Activated naive CD8-positive, alpha-beta T cell (primary cell): ENCODE measurements around the gene WDR70.

Experiments
- H3K27ac Mint-ChIP-seq: one replicate; pipeline ENCODE4 v1.8.0; 2021; ENCODE audit warnings: mixed read lengths
- H3K27me3 Mint-ChIP-seq: one replicate; pipeline ENCODE4 v1.8.0; 2021; ENCODE audit warnings: mixed read lengths
- H3K36me3 Mint-ChIP-seq: one replicate; pipeline ENCODE4 v1.8.0; 2021; ENCODE audit warnings: mixed read lengths
- H3K4me1 Mint-ChIP-seq: one replicate; pipeline ENCODE4 v1.8.0; 2021; ENCODE audit warnings: low read depth, mixed read lengths
- H3K4me3 Mint-ChIP-seq: one replicate; pipeline ENCODE4 v1.8.0; 2021; ENCODE audit warnings: mild to moderate bottlenecking, mixed read lengths
- H3K9me3 Mint-ChIP-seq: one replicate; pipeline ENCODE4 v1.8.0; 2021; ENCODE audit warnings: low read depth, mixed read lengths

The WDR70 gene

GRCh38 chr5:37519304-37519703 lies 140.2 kb downstream of the WDR70 start:
- no peaks in the 10 kb centered on the region for H3K9me3 Mint-ChIP-seq
- H3K27ac Mint-ChIP-seq = no peak overlapping the region
- H3K27me3 Mint-ChIP-seq = no peaks in the 10 kb centered on the region
- no peak overlapping the region for H3K4me3 Mint-ChIP-seq
- no peaks in the 10 kb centered on the region for H3K4me1 Mint-ChIP-seq
- H3K36me3 Mint-ChIP-seq = peaks cover 26% of the 10 kb centered on the region

GRCh38 chr5:37519807-37520206 lies 140.7 kb downstream of the WDR70 start:
- H3K9me3 Mint-ChIP-seq = no peaks in the 10 kb centered on the region
- H3K4me1 Mint-ChIP-seq = no peaks in the 10 kb centered on the region
- H3K27ac Mint-ChIP-seq = no peak overlapping the region
- no peaks in the 10 kb centered on the region for H3K27me3 Mint-ChIP-seq
- H3K4me3 Mint-ChIP-seq = no peak overlapping the region
- H3K36me3 Mint-ChIP-seq = peaks cover 26% of the 10 kb centered on the region

- Mint-ChIP-seq H3K27ac (no peak overlapping the region), H3K4me3 (no peak overlapping the region), H3K4me1 (no peaks in the 10 kb centered on the region), H3K9me3 (peaks cover 6% of the 10 kb centered on the region), H3K36me3 (peaks cover 17% of the 10 kb centered on the region), H3K27me3 (no peaks in the 10 kb centered on the region)
These were observed 141.7 kb downstream of the WDR70 start for GRCh38 chr5:37520811-37521210.

GRCh38 chr5:37532976-37533740 lies 154.0 kb downstream of the WDR70 start:
- no peaks in the 10 kb centered on the region for H3K4me1 Mint-ChIP-seq
- H3K4me3 Mint-ChIP-seq = no peak overlapping the region
- H3K9me3 Mint-ChIP-seq = peaks cover 14% of the 10 kb centered on the region
- H3K27me3 Mint-ChIP-seq = no peaks in the 10 kb centered on the region
- peaks cover 44% of the 10 kb centered on the region for H3K36me3 Mint-ChIP-seq
- H3K27ac Mint-ChIP-seq = no peak overlapping the region

- peaks cover 47% of the 10 kb centered on the region for H3K36me3 Mint-ChIP-seq
These were observed 154.7 kb downstream of the WDR70 start for GRCh38 chr5:37533851-37534250.

GRCh38 chr5:37539459-37539858 lies 160.3 kb downstream of the WDR70 start:
- no peak overlapping the region for H3K4me3 Mint-ChIP-seq
- no peaks in the 10 kb centered on the region for H3K4me1 Mint-ChIP-seq
- H3K9me3 Mint-ChIP-seq = no peaks in the 10 kb centered on the region
- no peak overlapping the region for H3K27ac Mint-ChIP-seq
- H3K27me3 Mint-ChIP-seq = no peaks in the 10 kb centered on the region
- H3K36me3 Mint-ChIP-seq = peaks cover 34% of the 10 kb centered on the region

More at GRCh38 chr5:37533851-37534250, 154.7 kb downstream of the WDR70 start:
- no peaks in the 10 kb centered on the region for H3K4me1 Mint-ChIP-seq
- H3K27ac Mint-ChIP-seq = no peak overlapping the region
- H3K9me3 Mint-ChIP-seq = peaks cover 14% of the 10 kb centered on the region
- H3K27me3 Mint-ChIP-seq = no peaks in the 10 kb centered on the region
- no peak overlapping the region for H3K4me3 Mint-ChIP-seq

GRCh38 chr5:37543216-37543615 lies 164.1 kb downstream of the WDR70 start:
- H3K36me3 Mint-ChIP-seq = peaks cover 25% of the 10 kb centered on the region
- H3K4me3 Mint-ChIP-seq = no peak overlapping the region
- no peaks in the 10 kb centered on the region for H3K27me3 Mint-ChIP-seq
- no peak overlapping the region for H3K27ac Mint-ChIP-seq
- no peaks in the 10 kb centered on the region for H3K9me3 Mint-ChIP-seq
- H3K4me1 Mint-ChIP-seq = no peaks in the 10 kb centered on the region

- Mint-ChIP-seq H3K27ac (no peak overlapping the region), H3K9me3 (no peaks in the 10 kb centered on the region), H3K4me3 (no peak overlapping the region), H3K27me3 (no peaks in the 10 kb centered on the region), H3K36me3 (peaks cover 28% of the 10 kb centered on the region), H3K4me1 (peaks cover 13% of the 10 kb centered on the region)
These were observed 170.3 kb downstream of the WDR70 start for GRCh38 chr5:37549411-37549810.

- peaks cover 26% of the 10 kb centered on the region for H3K36me3 Mint-ChIP-seq
These were observed 173.0 kb downstream of the WDR70 start for GRCh38 chr5:37552161-37552560.

GRCh38 chr5:37552770-37553719 lies 173.9 kb downstream of the WDR70 start:
- Mint-ChIP-seq H3K9me3 (no peaks in the 10 kb centered on the region), H3K4me3 (no peak overlapping the region), H3K27ac (no peak overlapping the region), H3K4me1 (peaks cover 18% of the 10 kb centered on the region), H3K27me3 (no peaks in the 10 kb centered on the region), H3K36me3 (peaks cover 30% of the 10 kb centered on the region)

More at GRCh38 chr5:37552161-37552560, 173.0 kb downstream of the WDR70 start:
- no peaks in the 10 kb centered on the region for H3K27me3 Mint-ChIP-seq
- H3K9me3 Mint-ChIP-seq = no peaks in the 10 kb centered on the region
- H3K4me3 Mint-ChIP-seq = no peak overlapping the region
- peaks cover 14% of the 10 kb centered on the region for H3K4me1 Mint-ChIP-seq
- H3K27ac Mint-ChIP-seq = no peak overlapping the region

GRCh38 chr5:37553720-37554404 lies 174.7 kb downstream of the WDR70 start:
- Mint-ChIP-seq H3K4me1 (peaks cover 13% of the 10 kb centered on the region), H3K36me3 (peaks cover 26% of the 10 kb centered on the region), H3K9me3 (no peaks in the 10 kb centered on the region), H3K27me3 (no peaks in the 10 kb centered on the region), H3K4me3 (no peak overlapping the region), H3K27ac (no peak overlapping the region)

- H3K36me3 Mint-ChIP-seq = peaks cover 24% of the 10 kb centered on the region
- no peak overlapping the region for H3K4me3 Mint-ChIP-seq
- no peaks in the 10 kb centered on the region for H3K27me3 Mint-ChIP-seq
- peaks cover 10% of the 10 kb centered on the region for H3K4me1 Mint-ChIP-seq
- no peak overlapping the region for H3K27ac Mint-ChIP-seq
- no peaks in the 10 kb centered on the region for H3K9me3 Mint-ChIP-seq
These were observed 175.3 kb downstream of the WDR70 start for GRCh38 chr5:37554405-37554739.

- H3K27ac Mint-ChIP-seq = no peak overlapping the region
- H3K36me3 Mint-ChIP-seq = peaks cover 24% of the 10 kb centered on the region
- no peaks in the 10 kb centered on the region for H3K9me3 Mint-ChIP-seq
- no peaks in the 10 kb centered on the region for H3K27me3 Mint-ChIP-seq
- H3K4me3 Mint-ChIP-seq = no peak overlapping the region
- H3K4me1 Mint-ChIP-seq = peaks cover 10% of the 10 kb centered on the region
These were observed 175.8 kb downstream of the WDR70 start for GRCh38 chr5:37554938-37555337.

- Mint-ChIP-seq H3K36me3 (peaks cover 15% of the 10 kb centered on the region), H3K4me1 (peaks cover 5% of the 10 kb centered on the region), H3K9me3 (no peaks in the 10 kb centered on the region), H3K27ac (no peak overlapping the region), H3K4me3 (no peak overlapping the region), H3K27me3 (no peaks in the 10 kb centered on the region)
These were observed 178.7 kb downstream of the WDR70 start for GRCh38 chr5:37557734-37558293.
